Kidney epithelial cell (primary cell): ENCODE measurements around the gene PTPN14. TPM values are rescaled to one million over a fixed set of nuclear protein-coding genes. Genes with fewer than 3 reads are reported as not detected.

Source experiments
- DNase-seq: peaks from one replicate; pipeline ENCODE4 v3.0.0-alpha.2; 2010; ENCODE audit warnings: low read depth
- H3K27me3 ChIP-seq: 2 replicates; pipeline ENCODE4 v1.6.0; 2011; ENCODE audit warnings: low read length; ENCODE audit not compliant: control insufficient read depth, insufficient read depth
- H3K36me3 ChIP-seq: 2 replicates; pipeline ENCODE4 v1.5.1; 2011; ENCODE audit warnings: low read length; ENCODE audit not compliant: control insufficient read depth, insufficient read depth
- H3K4me3 ChIP-seq: 2 replicates; pipeline ENCODE4 v1.5.1; 2011; ENCODE audit warnings: low read depth, mild to moderate bottlenecking, control low read depth, low read length
- total RNA-seq: library from RNA; depleted of rRNA; stranded (reverse); fragments of >200 nt; gene quantifications from 2 replicates; pipeline ENCODE4 v1.2.3, GENCODE V29; 2015
- TF ChIP-seq, protein P1 (sequence below): IDR thresholded peaks from 2 replicates; pipeline ENCODE4 v1.5.1; 2011; ENCODE audit warnings: mild to moderate bottlenecking, moderate library complexity, low read length, control low read depth, inconsistent platforms; ENCODE audit not compliant: insufficient read depth, poor library complexity, severe bottlenecking

PTPN14 gene
- total RNA-seq, 1 donor from 2014 or later: 30.7 TPM

DNA sequence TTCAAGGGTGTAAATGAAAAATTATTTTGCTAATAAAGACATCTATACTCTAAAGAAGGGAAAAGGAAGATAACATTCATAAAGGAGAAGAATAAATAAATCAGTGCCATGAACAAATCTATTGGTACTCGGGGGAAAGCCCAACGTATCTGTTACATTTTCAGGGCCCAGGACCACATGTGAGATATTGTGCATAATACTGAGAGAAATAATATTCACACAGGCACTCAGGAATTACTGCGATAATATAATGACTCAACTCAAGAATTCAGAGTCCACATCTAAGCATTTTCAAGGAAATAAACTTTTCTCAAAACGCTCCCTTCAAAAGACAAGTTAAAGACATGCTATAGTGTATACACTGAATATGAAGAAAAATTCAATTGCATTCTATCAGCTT is 161.7 kb downstream of the PTPN14 start:
- DNase-seq: no peak
- Histone ChIP-seq H3K4me3 (no peak overlapping the region), H3K27me3 (no peaks in the 10 kb centered on the region), H3K36me3 (peaks cover 7% of the 10 kb centered on the region)
- TF ChIP-seq, protein P1, sequence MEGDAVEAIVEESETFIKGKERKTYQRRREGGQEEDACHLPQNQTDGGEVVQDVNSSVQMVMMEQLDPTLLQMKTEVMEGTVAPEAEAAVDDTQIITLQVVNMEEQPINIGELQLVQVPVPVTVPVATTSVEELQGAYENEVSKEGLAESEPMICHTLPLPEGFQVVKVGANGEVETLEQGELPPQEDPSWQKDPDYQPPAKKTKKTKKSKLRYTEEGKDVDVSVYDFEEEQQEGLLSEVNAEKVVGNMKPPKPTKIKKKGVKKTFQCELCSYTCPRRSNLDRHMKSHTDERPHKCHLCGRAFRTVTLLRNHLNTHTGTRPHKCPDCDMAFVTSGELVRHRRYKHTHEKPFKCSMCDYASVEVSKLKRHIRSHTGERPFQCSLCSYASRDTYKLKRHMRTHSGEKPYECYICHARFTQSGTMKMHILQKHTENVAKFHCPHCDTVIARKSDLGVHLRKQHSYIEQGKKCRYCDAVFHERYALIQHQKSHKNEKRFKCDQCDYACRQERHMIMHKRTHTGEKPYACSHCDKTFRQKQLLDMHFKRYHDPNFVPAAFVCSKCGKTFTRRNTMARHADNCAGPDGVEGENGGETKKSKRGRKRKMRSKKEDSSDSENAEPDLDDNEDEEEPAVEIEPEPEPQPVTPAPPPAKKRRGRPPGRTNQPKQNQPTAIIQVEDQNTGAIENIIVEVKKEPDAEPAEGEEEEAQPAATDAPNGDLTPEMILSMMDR: no peak

DNA sequence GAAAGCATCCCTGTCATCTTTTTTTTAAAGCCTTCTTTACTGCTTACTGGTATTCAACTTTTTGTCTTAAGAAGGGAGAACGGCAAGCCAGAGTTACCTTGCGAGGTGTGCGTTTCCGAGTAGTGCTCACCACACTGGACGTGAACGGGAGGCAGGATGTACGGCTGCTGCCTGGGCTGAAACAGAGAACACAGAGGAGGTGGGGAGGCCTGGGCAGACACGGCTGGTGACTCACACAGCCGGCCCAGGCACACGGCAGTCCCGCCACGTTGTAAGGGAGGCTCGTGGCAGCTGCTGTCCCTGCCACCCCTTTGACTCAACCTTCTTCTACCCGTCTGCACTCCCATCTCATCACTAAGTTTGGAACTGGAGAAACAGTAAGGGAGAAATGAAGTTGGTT is 164.7 kb downstream of the PTPN14 start:
- Histone ChIP-seq H3K27me3 (no peaks in the 10 kb centered on the region), H3K4me3 (no peak overlapping the region), H3K36me3 (peaks cover 10% of the 10 kb centered on the region)
- no peak for DNase-seq
- TF ChIP-seq, protein P1: no peak

DNA sequence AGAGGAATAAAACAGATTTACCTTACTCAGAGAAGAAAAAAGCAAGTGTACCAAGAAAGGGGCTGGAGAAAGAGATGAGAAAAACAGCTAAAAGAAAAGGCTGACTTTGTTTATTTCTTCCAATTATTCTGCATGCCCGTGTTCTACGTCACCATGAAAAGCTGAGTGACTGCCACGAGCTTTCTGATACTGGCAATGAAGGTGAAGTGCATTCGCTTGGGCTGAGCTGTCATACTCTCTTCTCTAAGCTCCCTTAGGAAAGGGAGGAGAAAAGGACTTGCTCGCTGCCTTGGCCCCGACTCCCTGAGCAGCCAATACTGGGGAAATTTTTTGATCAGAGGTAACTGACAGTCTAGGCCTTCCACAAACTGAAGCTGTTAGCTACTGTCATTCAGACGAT is 165.1 kb downstream of the PTPN14 start:
- Histone ChIP-seq H3K36me3 (peaks cover 10% of the 10 kb centered on the region), H3K27me3 (no peaks in the 10 kb centered on the region), H3K4me3 (no peak overlapping the region)
- no peak for DNase-seq
- TF ChIP-seq, protein P1: no peak

DNA sequence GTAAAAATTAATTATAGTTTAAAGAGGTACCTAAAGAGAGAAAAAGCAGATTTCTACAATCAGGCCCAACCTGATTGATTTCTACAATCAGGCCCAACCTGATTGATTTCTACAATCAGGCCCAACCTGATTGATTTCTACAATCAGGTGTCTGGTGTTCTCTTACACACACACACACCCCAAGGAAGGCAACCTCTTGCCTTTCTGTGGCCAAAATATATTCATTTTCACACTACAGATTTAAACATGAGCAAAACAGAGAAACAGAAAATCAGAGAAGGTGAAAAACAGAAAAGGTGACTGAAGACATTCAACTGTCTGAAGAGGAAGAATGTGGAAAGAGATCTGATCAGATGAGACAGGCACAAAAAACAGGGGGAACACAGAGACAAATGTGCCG is 166.0 kb downstream of the PTPN14 start:
- Histone ChIP-seq H3K4me3 (no peak overlapping the region), H3K27me3 (no peaks in the 10 kb centered on the region), H3K36me3 (peaks cover 10% of the 10 kb centered on the region)
- no peak for DNase-seq
- TF ChIP-seq, protein P1: no peak

DNA sequence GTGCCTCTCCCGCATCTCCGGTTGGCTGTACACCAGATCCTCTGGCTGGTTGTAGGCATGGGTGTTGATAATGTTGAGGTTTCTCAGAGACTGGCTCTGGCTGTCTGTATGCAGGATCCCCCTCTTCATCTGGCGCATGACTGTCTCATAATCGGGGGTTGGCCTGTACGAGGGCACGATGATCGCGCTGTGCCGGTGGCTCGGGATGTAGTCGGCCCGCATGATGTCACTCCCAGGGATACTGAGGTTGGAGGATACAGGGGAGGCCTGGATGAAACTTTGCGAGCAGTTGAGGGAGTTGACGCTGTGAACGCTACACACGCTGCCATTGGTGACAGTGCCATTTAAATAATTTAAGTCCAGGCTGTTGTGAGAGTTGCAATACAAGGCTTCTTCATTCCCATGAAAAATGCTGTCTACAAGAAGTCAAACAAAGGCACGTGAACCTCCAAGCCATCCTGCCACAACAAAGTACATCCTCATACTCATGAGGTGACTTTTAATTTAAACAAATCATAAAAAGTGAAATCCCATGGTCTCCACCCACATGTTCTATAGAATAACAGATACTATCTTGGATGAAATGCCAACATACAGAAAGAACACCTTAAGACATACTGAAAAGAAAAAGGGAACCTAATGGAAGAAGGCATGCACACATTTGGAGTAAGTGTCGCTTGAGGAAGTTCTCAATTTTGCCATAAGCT is 166.9 kb downstream of the PTPN14 start:
- peaks cover 10% of the 10 kb centered on the region for H3K36me3 ChIP-seq
- TF ChIP-seq, protein P1: no peak
- no peak overlapping the region for H3K4me3 ChIP-seq
- DNase-seq: no peak
- no peaks in the 10 kb centered on the region for H3K27me3 ChIP-seq
